ENCODE measurements around the gene PRR16.

Gene PRR16

GRCh38 chr5:120464627-120465435 is 731 bp downstream of the PRR16 start:
- peak; percentile 24 for DNase-seq (ENCODE audit: low read depth)
- no peak overlapping the region for H3K4me3 ChIP-seq (ENCODE audit: low read depth, low read length)
- TF ChIP-seq POLR2A (IDR thresholded peaks at IDR 0.05; ENCODE audit: extremely low read depth, insufficient read length) (no peak), CTCF (IDR thresholded peaks at IDR 0.05; ENCODE audit: low read depth, low read length) (no peak), MAX (IDR thresholded peaks at IDR 0.05; ENCODE audit: low read depth, low read length) (no peak), MYC (IDR thresholded peaks at IDR 0.05; ENCODE audit: low read depth, low read length) (no peak)

GRCh38 chr5:120465436-120465961 is 1.4 kb downstream of the PRR16 start:
- no peak for DNase-seq (ENCODE audit: low read depth)

GRCh38 chr5:120466341-120467006 is 2.4 kb downstream of the PRR16 start:
- DNase-seq (ENCODE audit: low read depth), result no peak
- no peak overlapping the region for H3K4me3 ChIP-seq (ENCODE audit: low read depth, low read length)
- no peak for TF ChIP-seq MYC (IDR thresholded peaks at IDR 0.05; ENCODE audit: low read depth, low read length)
- no peak for TF ChIP-seq MAX (IDR thresholded peaks at IDR 0.05; ENCODE audit: low read depth, low read length)
- no peak for TF ChIP-seq POLR2A (IDR thresholded peaks at IDR 0.05; ENCODE audit: extremely low read depth, insufficient read length)
- TF ChIP-seq CTCF (IDR thresholded peaks at IDR 0.05; ENCODE audit: low read depth, low read length), result no peak

More at GRCh38 chr5:120465436-120465961, 1.4 kb downstream of the PRR16 start:
- TF ChIP-seq CTCF (IDR thresholded peaks at IDR 0.05; ENCODE audit: low read depth, low read length) (no peak), POLR2A (IDR thresholded peaks at IDR 0.05; ENCODE audit: extremely low read depth, insufficient read length) (no peak), MAX (IDR thresholded peaks at IDR 0.05; ENCODE audit: low read depth, low read length) (no peak), MYC (IDR thresholded peaks at IDR 0.05; ENCODE audit: low read depth, low read length) (no peak)
- H3K4me3 ChIP-seq (ENCODE audit: low read depth, low read length), result no peak overlapping the region

GRCh38 chr5:120471971-120472370 is 7.9 kb downstream of the PRR16 start:
- TF ChIP-seq POLR2A (IDR thresholded peaks at IDR 0.05; ENCODE audit: extremely low read depth, insufficient read length), result no peak
- no peak for TF ChIP-seq MYC (IDR thresholded peaks at IDR 0.05; ENCODE audit: low read depth, low read length)
- no peak for TF ChIP-seq MAX (IDR thresholded peaks at IDR 0.05; ENCODE audit: low read depth, low read length)
- TF ChIP-seq CTCF (IDR thresholded peaks at IDR 0.05; ENCODE audit: low read depth, low read length), result no peak
- no peak for DNase-seq (ENCODE audit: low read depth)
- H3K4me3 ChIP-seq (ENCODE audit: low read depth, low read length), result no peak overlapping the region

GRCh38 chr5:120472911-120473310 is 8.8 kb downstream of the PRR16 start:
- TF ChIP-seq CTCF (IDR thresholded peaks at IDR 0.05; ENCODE audit: low read depth, low read length), result no peak
- TF ChIP-seq MAX (IDR thresholded peaks at IDR 0.05; ENCODE audit: low read depth, low read length), result no peak
- TF ChIP-seq POLR2A (IDR thresholded peaks at IDR 0.05; ENCODE audit: extremely low read depth, insufficient read length), result no peak
- no peak for TF ChIP-seq MYC (IDR thresholded peaks at IDR 0.05; ENCODE audit: low read depth, low read length)
- DNase-seq (ENCODE audit: low read depth), result no peak

More at GRCh38 chr5:120472911-120473310, 8.8 kb downstream of the PRR16 start:
- H3K4me3 ChIP-seq (ENCODE audit: low read depth, low read length), result no peak overlapping the region
